Neutrophil (primary cell): ENCODE data around the gene GPN1.

ENCODE experiments used
- H3K27ac ChIP-seq: fragments of 200-600 bp; sonication (generic); 2 replicates; pipeline ENCODE4 v1.5.1; 2016; ENCODE audit warnings: mild to moderate bottlenecking, moderate library complexity
- H3K27me3 ChIP-seq: fragments of 200-600 bp; sonication (generic); 2 replicates; pipeline ENCODE4 v1.6.0; 2016; ENCODE audit warnings: mild to moderate bottlenecking
- H3K36me3 ChIP-seq: fragments of 200-600 bp; sonication (generic); 2 replicates; pipeline ENCODE4 v1.5.1; 2017
- H3K4me1 ChIP-seq, 2 experiments: fragments of 200-600 bp in 1 of 2; sonication (generic) in 1 of 2; 1 replicate in 1 of 2; 2 replicates in 1 of 2; pipeline versions ENCODE4 v1.5.1 to v1.6.1; 2013 to 2016; ENCODE audit warnings: low read depth in 1 of 2, low read length in 1 of 2, mild to moderate bottlenecking in 1 of 2, moderate library complexity in 1 of 2; ENCODE audit not compliant: control insufficient read depth in 1 of 2, insufficient read depth in 1 of 2
- H3K4me3 ChIP-seq, 2 experiments: fragments of 200-600 bp in 1 of 2; sonication (generic) in 1 of 2; 1 replicate in 1 of 2; 2 replicates in 1 of 2; pipeline ENCODE4 v1.5.1; 2013 to 2016; ENCODE audit warnings: low read depth in 1 of 2, low read length in 1 of 2, mild to moderate bottlenecking in 1 of 2, moderate library complexity in 1 of 2
- H3K9me3 ChIP-seq: fragments of 200-600 bp; sonication (generic); 2 replicates; pipeline ENCODE4 v1.5.1; 2016
- CTCF ChIP-seq: fragments of 200-600 bp; sonication (generic); IDR thresholded peaks from 2 replicates; pipeline ENCODE4 v1.5.1; 2016; ENCODE audit warnings: antibody characterized with exemption

The GPN1 gene

DNA sequence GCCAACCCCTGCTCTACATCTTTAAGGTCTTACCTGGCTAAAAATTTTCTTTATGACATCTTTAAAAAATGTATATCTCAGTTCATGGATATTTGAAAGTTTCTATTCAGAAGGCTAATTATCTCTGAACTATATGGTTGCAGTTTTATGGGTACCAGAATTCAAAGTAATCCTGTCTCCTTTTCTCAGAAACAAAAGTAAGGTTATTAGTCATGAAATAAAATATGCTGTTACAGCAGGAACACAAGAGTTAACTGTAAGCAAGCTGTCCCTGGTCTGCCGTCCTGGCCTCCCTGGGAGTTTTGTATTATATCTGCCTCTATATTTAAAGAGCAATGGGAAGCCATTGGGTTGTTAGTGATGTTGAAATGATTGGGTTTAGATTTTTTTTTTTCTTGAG, 68.8 kb downstream of the GPN1 start:
- Histone ChIP-seq H3K27ac (no peak overlapping the region), H3K36me3 (peaks cover 62% of the 10 kb centered on the region)
- TF ChIP-seq CTCF: no peak

More for the DNA sequence above, 68.8 kb downstream of the GPN1 start:
- Histone ChIP-seq H3K4me3 (no peak overlapping the region), H3K9me3 (peaks cover 3% of the 10 kb centered on the region), H3K4me1 (no peaks in the 10 kb centered on the region), H3K27me3 (no peaks in the 10 kb centered on the region)
